ENCODE measurements around the gene CHRNA4. TPM values are rescaled to one million over a fixed set of nuclear protein-coding genes. Genes with fewer than 3 reads are reported as not detected.

Gene CHRNA4
- polyA plus RNA-seq, 1 donor, result 0.45 TPM

DNA sequence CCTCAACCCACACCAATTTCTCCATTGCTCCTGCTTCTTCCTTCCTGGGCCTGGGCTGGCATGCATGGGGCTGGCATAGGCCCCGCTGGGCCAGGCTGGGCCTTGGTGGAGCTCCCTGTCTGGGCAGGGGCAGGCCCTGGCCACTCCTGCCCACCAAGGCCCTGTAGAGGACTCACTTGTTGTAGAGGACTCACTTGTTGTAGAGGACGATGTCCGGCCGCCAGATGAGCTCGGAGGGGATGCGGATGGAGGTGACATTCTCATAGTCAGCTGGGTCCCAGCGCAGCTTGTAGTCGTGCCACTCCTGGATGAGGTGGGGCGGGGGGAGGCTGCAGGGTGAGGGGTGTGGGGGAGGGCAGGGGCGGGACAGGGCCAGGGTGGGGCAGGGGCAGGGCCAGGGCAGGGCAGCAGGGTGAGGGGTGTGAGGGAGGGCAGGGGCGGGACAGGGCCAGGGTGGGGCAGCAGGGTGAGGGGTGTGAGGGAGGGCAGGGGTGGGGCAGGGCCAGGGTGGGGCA, 5.3 kb downstream of the CHRNA4 start:
- no peak overlapping the region for H3K27ac ChIP-seq (ENCODE audit: low read length)
- no peaks in the 10 kb centered on the region for H3K4me1 ChIP-seq (ENCODE audit: control insufficient read depth, insufficient read depth, low read length)
- peaks cover 3% of the 10 kb centered on the region for H3K9me3 ChIP-seq (ENCODE audit: control insufficient read depth, low read depth, low read length)
- H3K27me3 ChIP-seq (ENCODE audit: control insufficient read depth, insufficient read depth, low read length), result peaks cover 18% of the 10 kb centered on the region
- no peaks in the 10 kb centered on the region for H3K36me3 ChIP-seq (ENCODE audit: control insufficient read depth, insufficient read depth, low read length)
- no peak for DNase-seq
- no peak overlapping the region for H3K4me3 ChIP-seq (ENCODE audit: low read length)
- WGBS (ENCODE audit: insufficient coverage, low lambda C conversion rate), result no CpG with 5 or more reads among the region's 11 CpGs

DNA sequence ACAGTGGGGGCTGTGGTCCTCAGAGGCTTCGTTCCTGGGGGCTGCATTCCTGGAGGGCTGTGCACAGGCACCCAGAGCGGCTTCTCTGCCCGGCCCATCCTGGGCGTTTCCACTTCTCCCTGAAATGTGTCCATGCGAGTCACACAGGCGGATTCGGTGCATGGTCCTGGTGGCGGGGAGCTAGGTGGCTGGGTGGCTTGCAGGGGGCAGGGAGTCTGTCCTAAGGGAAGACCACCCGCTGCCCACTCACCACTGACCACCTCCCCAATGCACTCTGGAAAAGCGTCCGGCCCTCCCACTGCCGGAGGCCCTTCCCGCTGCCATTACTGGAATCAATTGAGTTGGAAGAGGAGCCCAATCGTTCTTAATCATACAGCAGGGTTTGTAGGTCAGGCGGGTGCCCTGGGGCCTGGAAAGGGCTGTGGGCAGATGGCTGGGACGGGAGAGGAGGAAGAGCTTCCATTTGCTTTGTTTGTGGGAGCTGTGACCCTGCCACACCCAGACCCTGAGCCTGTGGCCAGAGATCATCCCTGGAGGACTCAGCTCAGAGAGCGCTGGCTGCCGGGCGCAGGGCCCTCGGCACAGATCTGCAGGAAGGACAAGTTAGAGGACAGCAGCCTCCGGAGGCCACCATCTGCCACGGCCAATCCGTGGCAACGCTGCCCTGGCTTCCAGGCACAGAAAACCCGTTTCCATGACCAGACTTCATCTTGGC, 6.4 kb downstream of the CHRNA4 start:
- no peaks in the 10 kb centered on the region for H3K4me1 ChIP-seq (ENCODE audit: control insufficient read depth, insufficient read depth, low read length)
- DNase-seq, result no peak
- WGBS (ENCODE audit: insufficient coverage, low lambda C conversion rate), result no CpG with 5 or more reads among the region's 25 CpGs
- H3K27ac ChIP-seq (ENCODE audit: low read length), result no peak overlapping the region
- no peak overlapping the region for H3K4me3 ChIP-seq (ENCODE audit: low read length)
- peaks cover 8% of the 10 kb centered on the region for H3K27me3 ChIP-seq (ENCODE audit: control insufficient read depth, insufficient read depth, low read length)
- H3K36me3 ChIP-seq (ENCODE audit: control insufficient read depth, insufficient read depth, low read length), result no peaks in the 10 kb centered on the region
- H3K9me3 ChIP-seq (ENCODE audit: control insufficient read depth, low read depth, low read length), result peaks cover 5% of the 10 kb centered on the region

DNA sequence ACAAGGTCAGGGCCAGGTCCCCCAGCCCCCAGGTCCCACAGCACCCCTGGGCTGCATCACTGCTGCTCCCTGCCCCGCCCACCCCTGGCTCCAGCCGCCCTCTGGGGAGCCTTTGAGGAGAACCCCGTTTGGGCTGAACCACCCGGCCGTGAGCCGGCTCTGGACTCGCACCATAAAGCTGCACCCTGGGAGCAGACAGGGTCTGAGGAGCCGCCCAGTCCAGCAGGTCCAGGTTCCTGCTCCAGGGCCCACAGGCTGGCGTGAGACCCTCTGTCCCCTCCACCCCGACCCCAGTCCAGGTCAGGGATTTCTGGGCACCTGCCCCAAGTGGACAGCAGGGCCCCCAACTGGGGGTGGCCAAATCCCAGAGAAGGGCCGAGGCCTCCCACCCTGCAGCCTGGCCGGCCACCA, 8.3 kb downstream of the CHRNA4 start:
- no peak overlapping the region for H3K27ac ChIP-seq (ENCODE audit: low read length)
- no peaks in the 10 kb centered on the region for H3K27me3 ChIP-seq (ENCODE audit: control insufficient read depth, insufficient read depth, low read length)
- peaks cover 7% of the 10 kb centered on the region for H3K9me3 ChIP-seq (ENCODE audit: control insufficient read depth, low read depth, low read length)
- no peaks in the 10 kb centered on the region for H3K4me1 ChIP-seq (ENCODE audit: control insufficient read depth, insufficient read depth, low read length)
- no CpG with 5 or more reads among the region's 12 CpGs for WGBS (ENCODE audit: insufficient coverage, low lambda C conversion rate)
- H3K36me3 ChIP-seq (ENCODE audit: control insufficient read depth, insufficient read depth, low read length), result no peaks in the 10 kb centered on the region
- DNase-seq, result no peak
- no peak overlapping the region for H3K4me3 ChIP-seq (ENCODE audit: low read length)

DNA sequence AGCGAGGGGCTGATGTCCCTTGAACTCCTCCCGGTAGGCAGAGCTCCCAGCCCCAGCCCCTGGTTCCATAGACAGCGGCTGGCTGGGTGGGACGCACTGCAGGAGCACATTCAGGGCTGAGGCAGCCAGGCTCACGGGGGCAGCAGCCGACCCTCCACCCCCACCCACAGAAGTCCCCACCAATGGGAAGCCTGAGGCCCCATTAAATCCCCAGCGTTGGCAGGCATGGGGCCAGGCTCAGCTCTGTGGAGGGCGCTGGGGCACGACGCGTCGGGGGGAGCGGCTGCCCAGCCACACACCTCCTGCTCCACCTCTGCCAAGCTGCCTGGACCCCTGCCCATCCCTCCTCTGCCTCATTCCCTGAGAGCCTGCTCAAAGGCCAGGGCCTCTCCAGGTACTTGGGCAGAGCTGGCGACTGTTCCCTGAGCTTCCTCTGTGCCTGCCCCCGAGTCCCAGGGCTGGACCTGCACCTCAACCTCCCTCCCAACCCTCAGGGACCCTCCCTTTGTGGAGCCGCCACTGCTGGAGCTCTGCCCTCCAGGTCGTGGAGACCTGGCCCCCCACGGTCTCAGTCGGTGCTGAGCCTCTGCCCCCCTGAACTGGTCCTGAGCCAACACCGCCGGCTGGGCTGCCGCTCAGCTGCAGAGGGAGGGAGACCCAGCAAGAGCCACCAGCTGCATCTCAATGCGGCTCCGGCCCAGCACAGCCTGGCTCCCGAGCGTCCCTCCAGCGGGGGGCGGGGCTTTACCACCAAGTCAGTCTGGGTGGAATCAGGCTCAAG, 9.1 kb downstream of the CHRNA4 start:
- H3K4me3 ChIP-seq (ENCODE audit: low read length), result no peak overlapping the region
- H3K4me1 ChIP-seq (ENCODE audit: control insufficient read depth, insufficient read depth, low read length), result no peaks in the 10 kb centered on the region
- H3K27ac ChIP-seq (ENCODE audit: low read length), result no peak overlapping the region
- H3K9me3 ChIP-seq (ENCODE audit: control insufficient read depth, low read depth, low read length), result peaks cover 8% of the 10 kb centered on the region
- no CpG with 5 or more reads among the region's 28 CpGs for WGBS (ENCODE audit: insufficient coverage, low lambda C conversion rate)
- no peaks in the 10 kb centered on the region for H3K36me3 ChIP-seq (ENCODE audit: control insufficient read depth, insufficient read depth, low read length)
- DNase-seq, result no peak
- no peaks in the 10 kb centered on the region for H3K27me3 ChIP-seq (ENCODE audit: control insufficient read depth, insufficient read depth, low read length)

DNA sequence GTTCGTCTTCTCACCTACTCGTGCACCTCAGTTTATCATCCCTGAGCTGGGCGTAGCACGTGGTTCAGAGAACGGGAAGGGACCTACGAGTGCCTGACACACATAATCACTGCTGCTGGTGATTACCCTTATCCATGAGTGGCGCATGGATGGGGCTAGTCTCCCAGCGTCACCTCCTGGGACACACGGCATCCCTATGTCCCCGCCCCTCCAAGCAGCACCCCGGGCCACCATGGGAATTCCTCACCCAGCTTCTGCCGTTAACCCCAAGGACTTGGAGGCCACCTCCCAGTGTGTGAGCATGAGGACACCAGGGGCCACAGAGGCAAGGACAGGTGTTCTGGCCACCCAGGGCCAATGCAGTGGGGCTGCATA, 9.8 kb downstream of the CHRNA4 start:
- H3K36me3 ChIP-seq (ENCODE audit: control insufficient read depth, insufficient read depth, low read length), result no peaks in the 10 kb centered on the region
- H3K4me1 ChIP-seq (ENCODE audit: control insufficient read depth, insufficient read depth, low read length), result peaks cover 3% of the 10 kb centered on the region
- DNase-seq, result no peak
- H3K9me3 ChIP-seq (ENCODE audit: control insufficient read depth, low read depth, low read length), result peaks cover 8% of the 10 kb centered on the region
- H3K4me3 ChIP-seq (ENCODE audit: low read length), result no peak overlapping the region
- no CpG with 5 or more reads among the region's 12 CpGs for WGBS (ENCODE audit: insufficient coverage, low lambda C conversion rate)
- H3K27me3 ChIP-seq (ENCODE audit: control insufficient read depth, insufficient read depth, low read length), result no peaks in the 10 kb centered on the region
- no peak overlapping the region for H3K27ac ChIP-seq (ENCODE audit: low read length)

DNA sequence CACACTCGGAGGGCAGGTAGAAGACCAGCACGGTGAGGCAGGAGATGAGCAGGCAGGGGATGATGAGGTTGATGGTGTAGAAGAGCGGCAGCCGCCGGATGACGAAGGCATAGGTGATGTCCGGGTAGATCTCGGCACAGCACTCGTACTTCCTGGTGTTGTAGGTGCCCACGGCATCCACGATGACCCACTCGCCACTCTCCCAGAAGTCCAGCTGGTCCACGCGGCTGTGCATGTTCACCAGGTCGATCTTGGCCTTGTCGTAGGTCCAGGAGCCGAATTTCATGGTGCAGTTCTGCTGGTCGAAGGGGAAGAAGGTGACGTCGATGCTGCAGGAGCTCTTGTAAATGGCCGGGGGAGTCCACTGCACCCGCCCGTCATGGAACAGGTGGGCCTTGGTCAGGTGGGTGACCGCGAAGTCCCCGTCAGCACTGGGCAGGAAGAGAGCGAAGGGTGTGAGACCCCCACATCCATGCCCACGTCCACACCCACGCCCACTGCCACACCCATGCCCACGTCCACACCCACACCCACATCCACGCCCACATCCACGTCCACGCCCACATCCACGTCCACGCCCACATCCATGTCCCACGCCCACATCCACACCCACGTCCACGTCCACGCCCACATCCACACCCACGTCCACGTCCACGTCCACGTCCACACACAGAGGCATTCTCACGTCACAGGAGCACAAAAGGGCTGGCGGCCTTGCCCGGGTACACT, 10.4 kb downstream of the CHRNA4 start:
- no CpG with 5 or more reads among the region's 46 CpGs for WGBS (ENCODE audit: insufficient coverage, low lambda C conversion rate)
- Histone ChIP-seq H3K4me3 (ENCODE audit: low read length) (no peak overlapping the region), H3K27me3 (ENCODE audit: control insufficient read depth, insufficient read depth, low read length) (no peaks in the 10 kb centered on the region), H3K36me3 (ENCODE audit: control insufficient read depth, insufficient read depth, low read length) (no peaks in the 10 kb centered on the region), H3K9me3 (ENCODE audit: control insufficient read depth, low read depth, low read length) (peaks cover 8% of the 10 kb centered on the region), H3K27ac (ENCODE audit: low read length) (no peak overlapping the region), H3K4me1 (ENCODE audit: control insufficient read depth, insufficient read depth, low read length) (peaks cover 8% of the 10 kb centered on the region)
- no peak for DNase-seq

DNA sequence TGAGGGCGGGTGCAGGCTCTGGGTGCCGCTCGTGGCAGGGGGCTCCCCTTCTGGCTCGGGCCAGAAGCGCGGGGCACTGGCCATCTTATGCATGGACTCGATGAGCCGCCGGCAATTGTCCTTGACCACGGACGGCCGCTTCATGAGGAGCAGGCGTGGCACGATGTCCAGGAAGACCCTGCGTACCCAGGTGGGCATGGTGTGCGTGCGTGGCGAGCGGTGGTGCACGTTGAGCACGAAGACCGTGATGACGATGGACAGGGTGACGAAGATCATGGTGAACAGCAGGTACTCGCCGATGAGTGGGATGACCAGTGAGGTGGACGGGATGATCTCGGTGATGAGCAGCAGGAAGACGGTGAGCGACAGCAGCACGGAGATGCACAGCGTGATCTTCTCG, 11.0 kb downstream of the CHRNA4 start:
- Histone ChIP-seq H3K36me3 (ENCODE audit: control insufficient read depth, insufficient read depth, low read length) (no peaks in the 10 kb centered on the region), H3K27me3 (ENCODE audit: control insufficient read depth, insufficient read depth, low read length) (no peaks in the 10 kb centered on the region), H3K27ac (ENCODE audit: low read length) (no peak overlapping the region), H3K4me3 (ENCODE audit: low read length) (no peak overlapping the region), H3K4me1 (ENCODE audit: control insufficient read depth, insufficient read depth, low read length) (peaks cover 12% of the 10 kb centered on the region), H3K9me3 (ENCODE audit: control insufficient read depth, low read depth, low read length) (peaks cover 8% of the 10 kb centered on the region)
- no CpG with 5 or more reads among the region's 33 CpGs for WGBS (ENCODE audit: insufficient coverage, low lambda C conversion rate)
- no peak for DNase-seq

DNA sequence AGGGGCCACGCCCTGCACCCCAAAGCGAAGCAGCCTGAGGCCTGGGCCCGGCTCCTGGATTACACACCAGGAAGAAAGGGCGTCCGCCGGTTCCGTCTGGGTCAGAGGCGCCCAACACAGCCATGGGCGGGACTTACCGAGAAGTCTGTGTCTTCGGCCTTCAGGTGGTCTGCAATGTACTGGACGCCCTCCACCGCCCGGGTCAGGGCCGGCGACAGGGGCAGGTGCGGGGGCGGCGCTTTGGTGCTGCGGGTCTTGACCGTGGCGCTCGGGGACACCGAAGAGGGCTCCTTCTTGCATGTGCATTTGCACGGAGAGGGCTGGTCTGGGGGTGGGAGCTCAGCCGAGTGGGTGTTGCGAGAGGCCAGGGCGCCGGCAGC, 11.6 kb downstream of the CHRNA4 start:
- Histone ChIP-seq H3K9me3 (ENCODE audit: control insufficient read depth, low read depth, low read length) (peaks cover 8% of the 10 kb centered on the region), H3K4me3 (ENCODE audit: low read length) (no peak overlapping the region), H3K36me3 (ENCODE audit: control insufficient read depth, insufficient read depth, low read length) (no peaks in the 10 kb centered on the region)

DNA sequence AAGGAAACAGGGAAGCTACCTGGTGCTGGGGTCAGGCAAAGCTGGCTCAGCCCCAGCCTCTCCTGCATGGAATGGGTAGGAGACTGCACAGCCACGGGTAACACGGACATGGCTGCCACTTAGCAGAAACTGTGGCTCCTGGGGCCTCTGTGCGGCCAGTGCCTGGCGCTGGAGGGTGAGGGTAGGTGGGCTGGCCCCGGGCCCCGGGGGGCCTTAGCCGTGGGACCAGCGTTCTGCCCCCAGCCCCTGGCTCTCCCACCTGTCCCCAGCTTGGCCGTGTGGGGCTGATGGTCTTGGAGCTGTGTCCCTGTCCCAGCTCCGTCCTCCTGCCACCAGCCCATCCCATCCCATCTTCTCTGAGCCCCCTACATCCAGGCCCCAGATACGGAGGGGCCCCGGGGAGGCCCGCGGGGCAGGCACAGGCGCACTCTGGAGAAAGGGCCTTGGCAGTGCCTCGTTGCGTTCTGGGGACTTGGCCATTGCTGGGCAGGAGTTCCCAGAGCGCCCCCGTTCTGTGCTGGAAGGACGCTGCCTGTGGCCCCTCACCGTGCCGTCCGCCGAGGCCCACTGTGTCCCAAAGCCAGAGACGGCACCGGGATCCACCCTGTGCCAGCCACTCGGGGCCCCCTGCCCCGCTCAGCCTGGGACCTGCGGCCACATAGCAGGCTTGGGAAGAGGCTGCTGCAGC, 12.2 kb downstream of the CHRNA4 start:
- Histone ChIP-seq H3K9me3 (ENCODE audit: control insufficient read depth, low read depth, low read length) (peaks cover 8% of the 10 kb centered on the region), H3K4me3 (ENCODE audit: low read length) (no peak overlapping the region), H3K36me3 (ENCODE audit: control insufficient read depth, insufficient read depth, low read length) (no peaks in the 10 kb centered on the region), H3K27ac (ENCODE audit: low read length) (no peak overlapping the region), H3K27me3 (ENCODE audit: control insufficient read depth, insufficient read depth, low read length) (no peaks in the 10 kb centered on the region), H3K4me1 (ENCODE audit: control insufficient read depth, insufficient read depth, low read length) (peaks cover 12% of the 10 kb centered on the region)
- no CpG with 5 or more reads among the region's 29 CpGs for WGBS (ENCODE audit: insufficient coverage, low lambda C conversion rate)
- DNase-seq, result no peak

More for the DNA sequence above, 11.6 kb downstream of the CHRNA4 start:
- WGBS (ENCODE audit: insufficient coverage, low lambda C conversion rate), result no CpG with 5 or more reads among the region's 29 CpGs
- no peak overlapping the region for H3K27ac ChIP-seq (ENCODE audit: low read length)
- peaks cover 12% of the 10 kb centered on the region for H3K4me1 ChIP-seq (ENCODE audit: control insufficient read depth, insufficient read depth, low read length)
- no peaks in the 10 kb centered on the region for H3K27me3 ChIP-seq (ENCODE audit: control insufficient read depth, insufficient read depth, low read length)
- no peak for DNase-seq

Data from large intestine (tissue), 3 donors.